HepG2 (cell line): Measurements from ENCODE around the gene AGMO. TPM values are rescaled to one million over a fixed set of nuclear protein-coding genes. Genes with fewer than 3 reads are reported as not detected.

ENCODE experiments used
- ATAC-seq: fragments of 200-7000 bp; cut with Tn5 transposase; 3 replicates; pipeline ENCODE4 v1.9.1; 2020; ENCODE audit warnings: mild to moderate bottlenecking, moderate library complexity
- BruUV-seq: library from RNA; stranded (reverse); fragments of 400-500 nt; replicated peaks from 2 replicates; lab custom pipeline; 2021; lab: Mats Ljungman, UMichigan
- CTCF ChIA-PET: fragments of 300-600 bp; formaldehyde crosslinking; extraction: SDS; loops from one replicate; lab custom pipeline; 2021; ENCODE audit warnings: low total read pairs, inconsistent platforms, low intra/inter-chr PET ratio; lab: Yijun Ruan, JAX
- POLR2A ChIA-PET: fragments of 350-600 bp; sonication (Branson Sonifier 250); formaldehyde crosslinking; loops from one replicate; lab custom pipeline; 2020; ENCODE audit warnings: antibody characterized with exemption, inconsistent platforms; lab: Yijun Ruan, JAX
- DNase-seq: peaks from one replicate; pipeline ENCODE4 v3.0.0-alpha.2; 2015; ENCODE audit warnings: low spot score
- FAIRE-seq: peaks from 3 replicates; lab custom pipeline; 2011; peaks lifted over from hg19 to GRCh38; lab: Jason Lieb, UNC
- H2AFZ ChIP-seq: one replicate; pipeline ENCODE4 v1.6.1; 2011; ENCODE audit warnings: low read length, inconsistent platforms
- H3K27ac ChIP-seq: fragments of 300-600 bp; 3 replicates; pipeline ENCODE4 v1.8.0; 2011; ENCODE audit warnings: mixed run types, mild to moderate bottlenecking, mixed read lengths, low read length, inconsistent platforms; ENCODE audit not compliant: insufficient read depth; ENCODE audit errors: extremely low read length
- H3K27me3 ChIP-seq, 2 experiments: fragments of 200-600 bp in 1 of 2; 2 replicates in 1 of 2; 3 replicates in 1 of 2; pipeline versions ENCODE4 v1.6.0 to v1.8.0; 2011; ENCODE audit warnings: low read length in 2 of 2, mild to moderate bottlenecking in 2 of 2, moderate library complexity in 2 of 2, inconsistent platforms in 1 of 2; ENCODE audit not compliant: insufficient read depth in 2 of 2, control insufficient read depth in 1 of 2
- H3K36me3 ChIP-seq, 2 experiments: fragments of 200-600 bp in 1 of 2; replicated peaks in 1 of 2; 2 replicates in 1 of 2; 3 replicates in 1 of 2; pipeline versions ENCODE4 v1.5.1 to v1.8.0; 2011; ENCODE audit warnings: low read length in 2 of 2, inconsistent platforms in 1 of 2; ENCODE audit not compliant: insufficient read depth in 2 of 2, control insufficient read depth in 1 of 2
- H3K4me1 ChIP-seq: 2 replicates; pipeline ENCODE4 v1.5.1; 2012; ENCODE audit warnings: low read length, inconsistent platforms; ENCODE audit not compliant: insufficient read depth
- H3K4me2 ChIP-seq: 2 replicates; pipeline ENCODE4 v1.6.0; 2011; ENCODE audit warnings: low read depth, low read length, inconsistent platforms
- H3K4me3 ChIP-seq, 3 experiments: fragments of 200-600 bp in 1 of 3; sonication (generic), shearing (Covaris generic) in 1 of 3; replicated peaks in 1 of 3; 2 replicates each; pipeline ENCODE4 v1.5.1; 2011 to 2016; ENCODE audit warnings: low read length in 3 of 3, inconsistent platforms in 2 of 3, low read depth in 2 of 3, mild to moderate bottlenecking in 2 of 3, control low read depth in 1 of 3, mixed read lengths in 1 of 3; ENCODE audit not compliant: insufficient read depth in 1 of 3
- H3K79me2 ChIP-seq: one replicate; pipeline ENCODE4 v1.6.1; 2011; ENCODE audit warnings: low read length, inconsistent platforms; ENCODE audit not compliant: insufficient read depth
- H3K9ac ChIP-seq: 2 replicates; pipeline ENCODE4 v1.6.0; 2011; ENCODE audit warnings: mild to moderate bottlenecking, low read depth, low read length, inconsistent platforms; ENCODE audit not compliant: insufficient read depth
- H3K9me3 ChIP-seq: 2 replicates; pipeline ENCODE4 v1.5.1; 2012; ENCODE audit warnings: mild to moderate bottlenecking, low read length
- H4K20me1 ChIP-seq: 2 replicates; pipeline ENCODE4 v1.6.0; 2011; ENCODE audit warnings: inconsistent platforms, mild to moderate bottlenecking, low read length, moderate library complexity; ENCODE audit not compliant: insufficient read depth
- MAFF ChIP-seq: IDR thresholded peaks from 2 replicates; pipeline ENCODE4 v1.6.1; 2011; ENCODE audit warnings: low read depth, low read length, improper control_type of control experiment
- MAFK ChIP-seq, 2 experiments: IDR thresholded peaks in 1 of 2; conservative IDR thresholded peaks in 1 of 2; 2 replicates each; pipeline ENCODE4 v1.6.1; 2011; ENCODE audit warnings: improper control_type of control experiment in 2 of 2, low read length in 2 of 2
- NCOA5 ChIP-seq: sonication (generic); formaldehyde crosslinking; IDR thresholded peaks from 2 replicates; pipeline ENCODE4 v1.4.0; 2020; ENCODE audit warnings: missing genetic modification reagents
- PCBP2 ChIP-seq: fragments of 200-400 bp; formaldehyde crosslinking; optimal IDR thresholded peaks from 2 replicates; pipeline ENCODE3; 2018; ENCODE audit warnings: low read length, low read depth; ENCODE audit not compliant: poor library complexity, severe bottlenecking
- POLR2G ChIP-seq: fragments of 200-400 bp; formaldehyde crosslinking; IDR thresholded peaks from 2 replicates; pipeline ENCODE4 v1.6.1; 2018; ENCODE audit warnings: mild to moderate bottlenecking, low read depth, low read length, moderate library complexity
- SPEN ChIP-seq: sonication (generic); formaldehyde crosslinking; IDR thresholded peaks from 2 replicates; pipeline ENCODE4 v1.5.1; 2020; ENCODE audit warnings: low read depth, mild to moderate bottlenecking, missing genetic modification reagents
- TMF1 ChIP-seq: sonication (generic); formaldehyde crosslinking; IDR thresholded peaks from 2 replicates; pipeline ENCODE4 v1.8.1; 2022; ENCODE audit warnings: low read depth, missing genetic modification reagents
- U2AF1 ChIP-seq: fragments of 200-400 bp; formaldehyde crosslinking; optimal IDR thresholded peaks from 2 replicates; pipeline ENCODE3; 2017; ENCODE audit warnings: mild to moderate bottlenecking, low read depth, low read length
- ZMYM4 ChIP-seq: sonication (generic); formaldehyde crosslinking; IDR thresholded peaks from 2 replicates; pipeline ENCODE4 v1.8.1; 2023; ENCODE audit warnings: mild to moderate bottlenecking, missing genetic modification reagents
- ZNF431 ChIP-seq: sonication (generic); formaldehyde crosslinking; IDR thresholded peaks from 2 replicates; pipeline ENCODE4 v1.9.0; 2022; ENCODE audit warnings: missing genetic modification reagents, low read depth, mild to moderate bottlenecking, borderline replicate concordance
- WGBS: methylation state at CpG from one replicate; pipeline ENCODE4 v1.1.6; 2017; ENCODE audit warnings: low lambda C conversion rate; 5-methylcytosine and 5-hydroxymethylcytosine counted together
- in situ Hi-C: cut with HindIII; loops from 2 replicates; pipeline ENCODE4 v1.10.0; 2017; ENCODE audit warnings: low pct_unique_long_range_greater_than_20kb; ENCODE audit not compliant: extremely low pct_ligation_motif_present
- intact Hi-C: fragments of 100-400 bp; cut with micrococcal nuclease; formaldehyde crosslinking; loops from one replicate; pipeline ENCODE4 v1.10.0; 2022; ENCODE audit not compliant: unreplicated experiment
- polyA plus RNA-seq, 8 experiments: library from polyadenylated mRNA; depleted of rRNA in 3 of 8; stranded (reverse) in 7 of 8; unstranded in 1 of 8; fragments of >200 nt; fragmentation: Illumina TruSeq in 4 of 8; extraction: Trizol in 4 of 8; gene quantifications; 2 replicates each; pipeline versions ENCODE4 v1.2.1 to v1.2.3, GENCODE V29; 2011 to 2016; ENCODE audit warnings: low read depth in 4 of 8, missing spikeins in 1 of 8, mixed read lengths in 1 of 8; ENCODE audit not compliant: insufficient read depth in 1 of 8
- total RNA-seq, 5 experiments: library from RNA; depleted of rRNA; stranded (reverse); fragments of >200 nt; fragmentation: Illumina TruSeq; extraction: Trizol; gene quantifications; 2 replicates each; pipeline ENCODE4 v1.2.3, GENCODE V29; 2016; ENCODE audit warnings: low read depth in 1 of 5

AGMO gene
- total and polyA plus RNA-seq, 2 of the 13 experiments (the other 11 are each of a cell fraction or from before 2014, with no cell fraction given), result 0.22 to 0.50 TPM

DNA sequence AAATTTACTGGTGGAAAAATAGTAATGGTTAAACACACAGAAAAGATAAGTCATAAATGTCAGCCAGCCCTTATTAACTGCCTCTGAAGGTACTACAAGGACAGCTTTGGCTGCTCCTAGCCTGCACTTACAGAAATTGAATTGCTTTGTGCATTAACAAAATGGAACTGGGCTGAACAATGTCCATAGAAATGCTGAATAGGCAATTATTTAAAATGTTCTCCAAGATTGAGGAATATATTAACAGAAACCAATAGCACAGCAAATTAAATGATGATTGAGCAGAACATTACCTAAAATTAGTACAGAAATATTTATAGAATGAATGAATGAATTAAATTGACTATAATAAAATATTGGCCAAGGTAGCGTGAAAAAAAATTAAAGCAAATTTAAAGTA lies 42.4 kb upstream of the AGMO start:
- Histone ChIP-seq H3K79me2 (no peaks in the 10 kb centered on the region), H3K9me3 (peaks cover 29% of the 10 kb centered on the region), H3K27ac (no peak overlapping the region), H3K9ac (no peak overlapping the region), H3K27me3 (no peaks in the 10 kb centered on the region), H3K4me3 (no peak overlapping the region), H3K36me3 (no peaks in the 10 kb centered on the region), H3K4me1 (no peaks in the 10 kb centered on the region), H3K4me2 (no peak overlapping the region), H2AFZ (no peak overlapping the region), H4K20me1 (no peaks in the 10 kb centered on the region)
- BruUV-seq, result no TSS peak
- intact Hi-C loops (no loop called here), in situ Hi-C loops (no loop called here)
- POLR2A ChIA-PET, result no interaction called here
- ATAC-seq (no peak), FAIRE-seq (no peak), DNase-seq (no peak)
- 86% methylated on average over 1 of the region's 1 CpG for WGBS
- peak; percentile 96 for TF ChIP-seq MAFF
- TF ChIP-seq ZNF431, result no peak
- peak; percentile 92 to 97 for TF ChIP-seq MAFK (conservative IDR thresholded peaks at IDR 0.05 in 1 of 2, IDR thresholded peaks at IDR 0.05 in 1 of 2; ENCODE audit: low read length in 2 of 2)
- CTCF ChIA-PET, result no interaction called here

DNA sequence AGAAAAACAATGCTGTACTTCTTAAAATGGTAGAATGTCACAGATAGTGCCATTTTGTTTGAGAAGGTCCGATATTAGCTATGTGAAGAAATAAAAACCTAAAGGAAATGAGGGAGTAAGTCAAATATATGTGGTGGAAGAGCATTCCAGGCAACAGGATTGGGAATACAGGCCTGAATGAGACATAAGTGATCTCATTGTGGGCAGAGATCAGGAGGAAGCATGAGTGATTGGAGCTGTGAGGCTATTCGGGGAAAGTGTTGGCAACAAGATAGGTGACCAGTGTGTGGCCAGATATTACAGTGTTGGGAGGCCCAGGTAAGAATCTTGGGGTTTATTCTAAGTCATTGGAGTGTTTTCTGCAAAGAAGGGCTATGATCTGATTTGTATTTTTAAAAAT lies 41.3 kb upstream of the AGMO start:
- no TSS peak for BruUV-seq
- ChIA-PET POLR2A (no interaction called here), CTCF (no interaction called here)
- FAIRE-seq, result no peak
- H3K27me3 ChIP-seq, result no peaks in the 10 kb centered on the region
- no peaks in the 10 kb centered on the region for H3K36me3 ChIP-seq
- no peak overlapping the region for H3K4me2 ChIP-seq
- no peak for ATAC-seq
- H3K4me1 ChIP-seq, result no peaks in the 10 kb centered on the region
- TF ChIP-seq SPEN (CRISPR knock-in tag) (no peak), NCOA5 (CRISPR knock-in tag) (no peak), POLR2G (no peak), TMF1 (no peak), U2AF1 (no peak), ZMYM4 (CRISPR knock-in tag) (no peak), PCBP2 (no peak)
- in situ Hi-C loops (no loop called here), intact Hi-C loops (no loop called here)
- H3K4me3 ChIP-seq, result no peak overlapping the region
- H3K27ac ChIP-seq, result no peak overlapping the region
- no peak for DNase-seq
- H2AFZ ChIP-seq, result no peak overlapping the region
- WGBS, result 1% methylated on average over 2 of the region's 2 CpGs
- H4K20me1 ChIP-seq, result no peaks in the 10 kb centered on the region
- peaks cover 33% of the 10 kb centered on the region for H3K9me3 ChIP-seq
- no peaks in the 10 kb centered on the region for H3K79me2 ChIP-seq
- H3K9ac ChIP-seq, result no peak overlapping the region
